ENCODE results near the gene TOR1A.

The TOR1A gene

GRCh38 chr9:129863059-129863690 is 39.2 kb upstream of the TOR1A start:
- Histone ChIP-seq H3K4me3 (ENCODE audit: low read length) (no peak overlapping the region), H3K9ac (ENCODE audit: low read length) (no peak overlapping the region), H3K27me3 (ENCODE audit: control insufficient read depth, insufficient read depth, low read length) (no peaks in the 10 kb centered on the region), H3K36me3 (ENCODE audit: control insufficient read depth, insufficient read depth, low read length) (peaks cover 21% of the 10 kb centered on the region), H3K9me3 (ENCODE audit: control insufficient read depth, low read length) (no peaks in the 10 kb centered on the region), H3K4me1 (ENCODE audit: control insufficient read depth, insufficient read depth, low read length) (no peaks in the 10 kb centered on the region)

DNA sequence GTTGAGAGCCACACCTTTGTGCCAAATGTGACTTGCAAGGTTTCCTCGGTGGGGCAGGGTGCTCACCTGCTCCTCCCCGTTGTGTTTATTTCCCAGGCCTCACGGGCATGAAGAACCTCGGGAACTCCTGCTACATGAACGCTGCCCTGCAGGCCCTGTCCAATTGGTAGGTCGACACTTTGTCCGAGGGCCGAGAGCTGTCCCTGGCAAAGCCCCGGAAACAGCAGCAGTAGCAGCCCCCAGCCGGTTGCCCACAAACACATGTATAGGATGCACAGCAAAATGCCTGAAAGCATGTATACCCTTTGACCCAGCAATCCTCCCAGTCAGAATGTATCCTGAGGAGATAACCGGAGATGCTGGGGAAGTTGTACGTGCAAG is 37.5 kb upstream of the TOR1A start:
- Histone ChIP-seq H3K36me3 (ENCODE audit: control insufficient read depth, insufficient read depth, low read length) (peaks cover 25% of the 10 kb centered on the region), H3K27me3 (ENCODE audit: control insufficient read depth, insufficient read depth, low read length) (no peaks in the 10 kb centered on the region), H3K4me3 (ENCODE audit: low read length) (no peak overlapping the region), H3K9ac (ENCODE audit: low read length) (no peak overlapping the region), H3K4me1 (ENCODE audit: control insufficient read depth, insufficient read depth, low read length) (no peaks in the 10 kb centered on the region), H3K9me3 (ENCODE audit: control insufficient read depth, low read length) (no peaks in the 10 kb centered on the region)

GRCh38 chr9:129860653-129861446 is 36.9 kb upstream of the TOR1A start:
- no peaks in the 10 kb centered on the region for H3K9me3 ChIP-seq (ENCODE audit: control insufficient read depth, low read length)
- H3K27me3 ChIP-seq (ENCODE audit: control insufficient read depth, insufficient read depth, low read length), result no peaks in the 10 kb centered on the region
- no peak overlapping the region for H3K9ac ChIP-seq (ENCODE audit: low read length)
- H3K4me1 ChIP-seq (ENCODE audit: control insufficient read depth, insufficient read depth, low read length), result no peaks in the 10 kb centered on the region
- peaks cover 25% of the 10 kb centered on the region for H3K36me3 ChIP-seq (ENCODE audit: control insufficient read depth, insufficient read depth, low read length)
- no peak overlapping the region for H3K4me3 ChIP-seq (ENCODE audit: low read length)

DNA sequence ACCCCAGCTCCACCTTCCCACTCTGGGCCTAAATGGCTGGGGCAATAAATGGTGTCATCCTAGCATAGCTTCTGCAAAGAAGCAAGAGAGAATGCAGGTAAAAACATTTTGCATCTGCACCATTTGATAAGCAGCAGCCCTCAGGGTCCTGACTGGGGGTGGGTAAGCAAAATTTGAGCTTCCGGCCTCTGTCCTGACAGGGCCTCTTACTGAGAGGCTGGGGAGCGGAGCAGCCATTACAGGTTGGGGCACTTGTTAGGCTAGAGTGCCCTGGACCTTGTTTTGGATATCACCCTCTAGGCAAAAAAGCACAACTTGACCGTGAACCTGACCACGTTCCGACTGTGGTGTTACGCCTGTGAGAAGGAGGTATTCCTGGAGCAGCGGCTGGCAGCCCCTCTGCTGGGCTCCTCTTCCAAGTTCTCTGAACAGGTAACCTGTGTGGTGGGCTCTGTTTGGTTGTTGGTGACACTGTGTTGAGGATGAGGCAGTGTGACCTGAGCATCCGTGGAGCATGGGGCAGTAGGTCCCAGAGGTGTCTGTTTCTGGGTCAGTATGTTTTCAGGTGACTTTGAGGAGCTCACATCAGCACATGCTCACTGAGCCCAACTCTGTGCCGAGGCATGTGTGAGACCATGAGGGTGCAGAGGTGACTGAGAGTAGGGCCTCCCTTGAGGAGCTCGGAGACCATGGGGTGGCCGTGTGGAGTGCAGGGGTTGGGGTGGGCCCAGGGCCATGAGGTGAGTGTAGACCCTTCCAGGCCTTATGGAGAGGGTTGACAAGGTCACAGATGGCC is 34.4 kb upstream of the TOR1A start:
- Histone ChIP-seq H3K9ac (ENCODE audit: low read length) (no peak overlapping the region), H3K27me3 (ENCODE audit: control insufficient read depth, insufficient read depth, low read length) (no peaks in the 10 kb centered on the region), H3K4me3 (ENCODE audit: low read length) (no peak overlapping the region), H3K4me1 (ENCODE audit: control insufficient read depth, insufficient read depth, low read length) (no peaks in the 10 kb centered on the region), H3K9me3 (ENCODE audit: control insufficient read depth, low read length) (no peaks in the 10 kb centered on the region), H3K36me3 (ENCODE audit: control insufficient read depth, insufficient read depth, low read length) (peaks cover 31% of the 10 kb centered on the region)

DNA sequence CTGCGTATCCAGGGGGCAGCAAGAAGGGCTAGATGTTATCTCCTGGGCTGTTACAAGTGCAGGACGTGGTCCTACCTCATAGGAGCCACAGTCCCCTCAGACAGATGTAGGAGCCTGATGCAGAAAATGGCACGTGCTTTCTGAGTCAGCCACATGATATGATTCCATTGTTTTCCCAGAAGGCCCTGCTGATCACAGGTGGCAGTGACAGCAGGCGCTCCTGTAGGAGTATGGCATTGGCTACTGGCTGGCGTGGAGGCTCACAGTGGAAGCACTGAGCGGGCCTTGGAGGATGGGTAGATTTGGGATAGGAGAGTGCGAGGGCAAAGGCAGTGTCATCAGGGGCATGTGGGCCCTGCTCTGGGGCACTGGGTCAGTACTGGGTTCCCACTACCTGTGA is 33.3 kb upstream of the TOR1A start:
- Histone ChIP-seq H3K27me3 (ENCODE audit: control insufficient read depth, insufficient read depth, low read length) (no peaks in the 10 kb centered on the region), H3K4me1 (ENCODE audit: control insufficient read depth, insufficient read depth, low read length) (peaks cover 7% of the 10 kb centered on the region), H3K9me3 (ENCODE audit: control insufficient read depth, low read length) (no peaks in the 10 kb centered on the region), H3K4me3 (ENCODE audit: low read length) (no peak overlapping the region), H3K9ac (ENCODE audit: low read length) (no peak overlapping the region), H3K36me3 (ENCODE audit: control insufficient read depth, insufficient read depth, low read length) (peaks cover 31% of the 10 kb centered on the region)

- peaks cover 8% of the 10 kb centered on the region for H3K4me1 ChIP-seq (ENCODE audit: control insufficient read depth, insufficient read depth, low read length)
- no peaks in the 10 kb centered on the region for H3K27me3 ChIP-seq (ENCODE audit: control insufficient read depth, insufficient read depth, low read length)
- no peak overlapping the region for H3K4me3 ChIP-seq (ENCODE audit: low read length)
- H3K9me3 ChIP-seq (ENCODE audit: control insufficient read depth, low read length), result no peaks in the 10 kb centered on the region
- no peak overlapping the region for H3K9ac ChIP-seq (ENCODE audit: low read length)
- H3K36me3 ChIP-seq (ENCODE audit: control insufficient read depth, insufficient read depth, low read length), result peaks cover 27% of the 10 kb centered on the region
Observed at GRCh38 chr9:129854588-129855110, 30.7 kb upstream of the TOR1A start.

GRCh38 chr9:129853614-129854013 is 29.7 kb upstream of the TOR1A start:
- Histone ChIP-seq H3K9ac (ENCODE audit: low read length) (no peak overlapping the region), H3K4me1 (ENCODE audit: control insufficient read depth, insufficient read depth, low read length) (peaks cover 8% of the 10 kb centered on the region), H3K4me3 (ENCODE audit: low read length) (no peak overlapping the region), H3K36me3 (ENCODE audit: control insufficient read depth, insufficient read depth, low read length) (peaks cover 23% of the 10 kb centered on the region), H3K9me3 (ENCODE audit: control insufficient read depth, low read length) (no peaks in the 10 kb centered on the region), H3K27me3 (ENCODE audit: control insufficient read depth, insufficient read depth, low read length) (no peaks in the 10 kb centered on the region)

- Histone ChIP-seq H3K4me1 (ENCODE audit: control insufficient read depth, insufficient read depth, low read length) (peaks cover 8% of the 10 kb centered on the region), H3K9ac (ENCODE audit: low read length) (no peak overlapping the region), H3K4me3 (ENCODE audit: low read length) (no peak overlapping the region), H3K27me3 (ENCODE audit: control insufficient read depth, insufficient read depth, low read length) (no peaks in the 10 kb centered on the region), H3K9me3 (ENCODE audit: control insufficient read depth, low read length) (no peaks in the 10 kb centered on the region), H3K36me3 (ENCODE audit: control insufficient read depth, insufficient read depth, low read length) (peaks cover 16% of the 10 kb centered on the region)
Observed at GRCh38 chr9:129852579-129852978, 28.6 kb upstream of the TOR1A start.

DNA sequence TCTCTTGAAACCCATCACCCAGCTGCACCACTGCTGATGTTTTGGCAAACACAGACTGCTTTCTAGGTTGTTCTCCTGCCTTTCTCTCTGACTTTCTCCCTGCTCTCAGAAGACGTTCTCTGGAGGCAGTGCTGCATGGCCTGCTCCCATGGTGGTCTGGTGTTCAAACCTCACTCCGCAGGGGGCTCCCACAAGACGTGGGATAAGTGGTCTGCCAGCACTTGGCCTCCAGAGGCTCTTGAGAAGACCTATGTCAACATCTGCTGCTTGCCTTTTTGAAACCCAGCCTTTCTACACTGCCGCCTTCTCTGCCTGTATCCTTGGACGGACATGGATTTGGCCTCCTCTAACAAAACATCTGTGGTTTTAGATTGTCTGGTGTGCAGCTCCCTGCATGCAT is 27.9 kb upstream of the TOR1A start:
- Histone ChIP-seq H3K4me3 (ENCODE audit: low read length) (no peak overlapping the region), H3K36me3 (ENCODE audit: control insufficient read depth, insufficient read depth, low read length) (peaks cover 16% of the 10 kb centered on the region), H3K27me3 (ENCODE audit: control insufficient read depth, insufficient read depth, low read length) (no peaks in the 10 kb centered on the region), H3K9ac (ENCODE audit: low read length) (no peak overlapping the region), H3K4me1 (ENCODE audit: control insufficient read depth, insufficient read depth, low read length) (peaks cover 8% of the 10 kb centered on the region), H3K9me3 (ENCODE audit: control insufficient read depth, low read length) (no peaks in the 10 kb centered on the region)

DNA sequence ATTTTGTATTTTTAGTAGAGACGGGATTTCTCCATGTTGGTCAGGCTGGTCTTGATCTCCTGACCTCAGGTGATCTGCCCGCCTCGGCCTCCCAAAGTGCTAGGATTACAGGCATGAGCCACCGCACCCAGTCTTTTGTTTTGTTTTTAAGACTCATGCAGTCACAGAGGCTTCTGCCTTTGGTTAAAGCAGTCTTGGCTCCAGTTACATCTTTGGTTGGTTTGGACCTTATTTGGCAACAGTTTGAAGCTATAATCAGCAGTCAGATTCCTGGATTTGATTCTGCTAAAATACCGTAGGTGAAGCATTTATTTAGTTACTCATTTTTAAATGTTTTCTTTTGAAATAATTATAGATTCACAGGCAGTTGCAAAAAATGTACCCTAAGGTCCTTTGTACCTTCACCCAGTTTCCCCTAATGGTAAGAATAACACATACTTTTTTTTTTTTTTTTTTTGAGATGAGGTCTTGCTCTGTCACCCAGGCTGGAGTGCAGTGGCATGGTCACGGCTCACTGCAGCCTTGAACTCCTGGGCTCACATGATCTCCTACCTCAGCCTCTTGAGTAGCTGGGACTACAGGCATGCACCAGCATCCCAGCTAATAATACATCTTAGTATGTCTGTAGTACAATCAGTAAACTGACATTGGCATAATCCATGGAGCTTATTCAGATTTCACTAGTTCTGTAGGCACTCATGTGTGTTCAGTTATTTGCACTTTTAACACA is 27.1 kb upstream of the TOR1A start:
- Histone ChIP-seq H3K27me3 (ENCODE audit: control insufficient read depth, insufficient read depth, low read length) (no peaks in the 10 kb centered on the region), H3K4me3 (ENCODE audit: low read length) (no peak overlapping the region), H3K9me3 (ENCODE audit: control insufficient read depth, low read length) (no peaks in the 10 kb centered on the region), H3K36me3 (ENCODE audit: control insufficient read depth, insufficient read depth, low read length) (peaks cover 11% of the 10 kb centered on the region), H3K9ac (ENCODE audit: low read length) (no peak overlapping the region), H3K4me1 (ENCODE audit: control insufficient read depth, insufficient read depth, low read length) (peaks cover 8% of the 10 kb centered on the region)

DNA sequence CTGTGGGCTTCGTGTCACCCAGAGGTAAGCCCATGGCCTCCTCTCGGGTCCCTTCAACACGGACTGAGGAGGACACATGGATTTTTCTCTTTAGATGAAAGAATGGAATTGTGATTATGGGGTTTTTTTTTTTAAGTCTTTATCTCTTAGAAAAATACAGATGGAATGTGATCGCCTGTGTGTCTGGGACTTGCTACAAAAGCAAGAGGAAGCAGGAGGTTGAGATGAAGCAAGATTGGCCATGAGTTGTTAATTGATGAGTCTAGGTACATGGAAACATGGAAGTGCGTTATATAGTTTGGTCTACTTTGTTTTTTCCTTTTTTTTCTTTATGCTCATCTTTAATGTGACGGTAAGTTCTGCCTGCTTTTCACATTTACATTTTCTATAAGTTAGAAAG is 26.0 kb upstream of the TOR1A start:
- peaks cover 11% of the 10 kb centered on the region for H3K36me3 ChIP-seq (ENCODE audit: control insufficient read depth, insufficient read depth, low read length)

More for the DNA sequence above, 26.0 kb upstream of the TOR1A start:
- H3K9ac ChIP-seq (ENCODE audit: low read length), result no peak overlapping the region
- no peak overlapping the region for H3K4me3 ChIP-seq (ENCODE audit: low read length)
- H3K9me3 ChIP-seq (ENCODE audit: control insufficient read depth, low read length), result no peaks in the 10 kb centered on the region
- no peaks in the 10 kb centered on the region for H3K27me3 ChIP-seq (ENCODE audit: control insufficient read depth, insufficient read depth, low read length)
- H3K4me1 ChIP-seq (ENCODE audit: control insufficient read depth, insufficient read depth, low read length), result peaks cover 8% of the 10 kb centered on the region

All from mucosa of stomach (tissue), 1 donor.